IPS-20b (cell line): ENCODE data around the gene C12orf76.
"Not testable (repeated sequence)": the region's sequence is repeated elsewhere in the genome, so short reads cannot be mapped to it uniquely, and the experiment has no call there.

Source experiments
- H3K27ac ChIP-seq: one replicate; pipeline ENCODE4 v1.5.1; 2013; ENCODE audit warnings: low read length
- H3K27me3 ChIP-seq: 2 replicates; pipeline ENCODE4 v1.6.1; 2013; ENCODE audit warnings: mild to moderate bottlenecking, low read length, inconsistent platforms; ENCODE audit not compliant: insufficient read depth
- H3K36me3 ChIP-seq: 2 replicates; pipeline ENCODE4 v1.6.1; 2013; ENCODE audit warnings: low read depth, mild to moderate bottlenecking, inconsistent platforms, low read length, moderate library complexity; ENCODE audit not compliant: insufficient read depth
- H3K4me1 ChIP-seq: 2 replicates; pipeline ENCODE4 v1.6.1; 2013; ENCODE audit warnings: mild to moderate bottlenecking, control low read depth, inconsistent platforms, low read length, moderate library complexity; ENCODE audit not compliant: insufficient read depth
- H3K4me3 ChIP-seq: 2 replicates; pipeline ENCODE4 v1.5.1; 2013; ENCODE audit warnings: mild to moderate bottlenecking, low read length, inconsistent platforms
- H3K9ac ChIP-seq: 2 replicates; pipeline ENCODE4 v1.6.1; 2013; ENCODE audit warnings: low read depth, mild to moderate bottlenecking, inconsistent platforms, low read length, moderate library complexity
- H3K9me3 ChIP-seq: 2 replicates; pipeline ENCODE4 v1.6.1; 2013; ENCODE audit warnings: mild to moderate bottlenecking, low read depth, low read length, inconsistent platforms; ENCODE audit not compliant: insufficient read depth

Gene C12orf76

GRCh38 chr12:110075880-110076279 is 27.6 kb upstream of the C12orf76 start:
- no peak overlapping the region for H3K9ac ChIP-seq
- no peak overlapping the region for H3K4me3 ChIP-seq
- H3K27me3 ChIP-seq = no peaks in the 10 kb centered on the region; the same call in 1 of the 2 replicates
- H3K36me3 ChIP-seq = no peaks in the 10 kb centered on the region
- no peak overlapping the region for H3K27ac ChIP-seq
- H3K4me1 ChIP-seq = no peaks in the 10 kb centered on the region
- H3K9me3 ChIP-seq = no peaks in the 10 kb centered on the region

GRCh38 chr12:110074089-110074488 is 25.8 kb upstream of the C12orf76 start:
- H3K4me3 ChIP-seq = no peak overlapping the region
- no peaks in the 10 kb centered on the region for H3K4me1 ChIP-seq
- no peaks in the 10 kb centered on the region for H3K9me3 ChIP-seq
- H3K36me3 ChIP-seq = no peaks in the 10 kb centered on the region
- H3K27ac ChIP-seq = no peak overlapping the region
- no peak overlapping the region for H3K9ac ChIP-seq
- H3K27me3 ChIP-seq = no peaks in the 10 kb centered on the region; the same call in 1 of the 2 replicates

- H3K9me3 ChIP-seq = no peaks in the 10 kb centered on the region
- no peaks in the 10 kb centered on the region for H3K36me3 ChIP-seq
- H3K4me1 ChIP-seq = no peaks in the 10 kb centered on the region
- H3K9ac ChIP-seq = no peak overlapping the region
- no peak overlapping the region for H3K27ac ChIP-seq
- H3K4me3 ChIP-seq = no peak overlapping the region
- H3K27me3 ChIP-seq = no peaks in the 10 kb centered on the region; the same call in 1 of the 2 replicates
These were observed 24.9 kb upstream of the C12orf76 start for GRCh38 chr12:110073049-110073831.

- H3K27me3 ChIP-seq, H3K36me3 ChIP-seq, H3K27ac ChIP-seq, H3K4me1 ChIP-seq, H3K9me3 ChIP-seq, H3K4me3 ChIP-seq, H3K9ac ChIP-seq: not testable (repeated sequence)
These were observed 24.3 kb upstream of the C12orf76 start for GRCh38 chr12:110072636-110073035.

- no peaks in the 10 kb centered on the region for H3K9me3 ChIP-seq
- H3K9ac ChIP-seq = no peak overlapping the region
- H3K36me3 ChIP-seq = no peaks in the 10 kb centered on the region
- no peak overlapping the region for H3K27ac ChIP-seq
- no peaks in the 10 kb centered on the region; the same call in 1 of the 2 replicates for H3K27me3 ChIP-seq
- H3K4me1 ChIP-seq = no peaks in the 10 kb centered on the region
- no peak overlapping the region for H3K4me3 ChIP-seq
These were observed 23.6 kb upstream of the C12orf76 start for GRCh38 chr12:110071967-110072366.

GRCh38 chr12:110071504-110071903 is 23.2 kb upstream of the C12orf76 start:
- Histone ChIP-seq H3K4me3 (no peak overlapping the region), H3K27ac (no peak overlapping the region), H3K27me3 (no peaks in the 10 kb centered on the region; the same call in 1 of the 2 replicates), H3K36me3 (no peaks in the 10 kb centered on the region), H3K9me3 (no peaks in the 10 kb centered on the region), H3K9ac (no peak overlapping the region), H3K4me1 (no peaks in the 10 kb centered on the region)

GRCh38 chr12:110068654-110069053 is 20.3 kb upstream of the C12orf76 start:
- no peaks in the 10 kb centered on the region for H3K9me3 ChIP-seq
- H3K9ac ChIP-seq = no peak overlapping the region
- no peaks in the 10 kb centered on the region for H3K36me3 ChIP-seq
- no peak overlapping the region for H3K4me3 ChIP-seq
- no peaks in the 10 kb centered on the region for H3K4me1 ChIP-seq
- H3K27me3 ChIP-seq = no peaks in the 10 kb centered on the region; the same call in 1 of the 2 replicates
- H3K27ac ChIP-seq = no peak overlapping the region

- H3K4me1 ChIP-seq, H3K9ac ChIP-seq, H3K36me3 ChIP-seq, H3K9me3 ChIP-seq, H3K27me3 ChIP-seq, H3K27ac ChIP-seq, H3K4me3 ChIP-seq: not testable (repeated sequence)
These were observed 19.8 kb upstream of the C12orf76 start for GRCh38 chr12:110068115-110068514.

GRCh38 chr12:110067531-110067930 is 19.2 kb upstream of the C12orf76 start:
- H3K4me1 ChIP-seq = no peaks in the 10 kb centered on the region
- H3K4me3 ChIP-seq = no peak overlapping the region
- no peaks in the 10 kb centered on the region for H3K9me3 ChIP-seq
- no peaks in the 10 kb centered on the region for H3K36me3 ChIP-seq
- H3K9ac ChIP-seq = no peak overlapping the region
- H3K27ac ChIP-seq = no peak overlapping the region
- no peaks in the 10 kb centered on the region for H3K27me3 ChIP-seq

GRCh38 chr12:110065540-110065939 is 17.2 kb upstream of the C12orf76 start:
- Histone ChIP-seq H3K4me3 (no peak overlapping the region), H3K36me3 (no peaks in the 10 kb centered on the region), H3K27ac (no peak overlapping the region), H3K27me3 (no peaks in the 10 kb centered on the region), H3K9ac (no peak overlapping the region), H3K4me1 (no peaks in the 10 kb centered on the region), H3K9me3 (no peaks in the 10 kb centered on the region)

GRCh38 chr12:110062241-110062640 is 13.9 kb upstream of the C12orf76 start:
- Histone ChIP-seq H3K4me1 (no peaks in the 10 kb centered on the region), H3K9me3 (no peaks in the 10 kb centered on the region), H3K4me3 (no peak overlapping the region), H3K36me3 (no peaks in the 10 kb centered on the region), H3K27me3 (no peaks in the 10 kb centered on the region), H3K9ac (no peak overlapping the region), H3K27ac (no peak overlapping the region)

- Histone ChIP-seq H3K4me3 (no peak overlapping the region), H3K9ac (no peak overlapping the region), H3K27ac (no peak overlapping the region), H3K36me3 (no peaks in the 10 kb centered on the region), H3K27me3 (no peaks in the 10 kb centered on the region), H3K9me3 (no peaks in the 10 kb centered on the region), H3K4me1 (no peaks in the 10 kb centered on the region)
These were observed 11.3 kb upstream of the C12orf76 start for GRCh38 chr12:110059651-110060000.
